Peyer's patch (tissue), 4 donors: ENCODE measurements around the gene HAGH.

Source experiments
- POLR2A ChIP-seq, 2 donors: fragments of 450-650 bp; IDR thresholded peaks; one replicate each; pipeline ENCODE4 v1.5.1; 2017; ENCODE audit warnings: antibody characterized with exemption in 2 of 2, mild to moderate bottlenecking in 2 of 2, moderate library complexity in 2 of 2
- TF ChIP-seq, protein P1 (sequence below), 6 experiments: fragments of 450-650 bp in 4 of 6; fragments of 200-600 bp in 2 of 6; sonication (generic) in 1 of 6; IDR thresholded peaks; one replicate each; pipeline ENCODE4 v1.5.1; 2017 to 2019; ENCODE audit warnings: antibody characterized with exemption in 6 of 6, mild to moderate bottlenecking in 3 of 6, moderate library complexity in 1 of 6

DNA sequence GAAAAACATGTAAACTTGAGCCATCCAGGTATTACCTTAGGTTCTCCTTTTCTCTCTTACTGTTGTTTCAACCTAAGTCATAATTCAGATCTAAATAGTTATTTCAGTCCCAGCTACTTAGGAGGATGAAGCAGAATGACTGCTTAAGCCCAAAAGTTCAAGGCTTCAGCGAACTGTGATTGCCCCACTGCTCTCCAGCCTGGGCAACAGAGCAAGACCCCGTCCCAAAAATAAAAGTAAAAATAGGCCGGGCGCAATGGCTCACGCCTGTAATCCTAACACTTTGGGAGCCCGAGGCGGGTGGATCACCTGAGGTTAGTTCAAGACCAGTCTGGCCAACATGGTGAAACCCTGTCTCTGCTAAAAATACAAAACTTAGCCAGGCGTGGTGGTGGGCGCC is 35.8 kb upstream of the HAGH start:
- TF ChIP-seq, protein P1, sequence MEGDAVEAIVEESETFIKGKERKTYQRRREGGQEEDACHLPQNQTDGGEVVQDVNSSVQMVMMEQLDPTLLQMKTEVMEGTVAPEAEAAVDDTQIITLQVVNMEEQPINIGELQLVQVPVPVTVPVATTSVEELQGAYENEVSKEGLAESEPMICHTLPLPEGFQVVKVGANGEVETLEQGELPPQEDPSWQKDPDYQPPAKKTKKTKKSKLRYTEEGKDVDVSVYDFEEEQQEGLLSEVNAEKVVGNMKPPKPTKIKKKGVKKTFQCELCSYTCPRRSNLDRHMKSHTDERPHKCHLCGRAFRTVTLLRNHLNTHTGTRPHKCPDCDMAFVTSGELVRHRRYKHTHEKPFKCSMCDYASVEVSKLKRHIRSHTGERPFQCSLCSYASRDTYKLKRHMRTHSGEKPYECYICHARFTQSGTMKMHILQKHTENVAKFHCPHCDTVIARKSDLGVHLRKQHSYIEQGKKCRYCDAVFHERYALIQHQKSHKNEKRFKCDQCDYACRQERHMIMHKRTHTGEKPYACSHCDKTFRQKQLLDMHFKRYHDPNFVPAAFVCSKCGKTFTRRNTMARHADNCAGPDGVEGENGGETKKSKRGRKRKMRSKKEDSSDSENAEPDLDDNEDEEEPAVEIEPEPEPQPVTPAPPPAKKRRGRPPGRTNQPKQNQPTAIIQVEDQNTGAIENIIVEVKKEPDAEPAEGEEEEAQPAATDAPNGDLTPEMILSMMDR (IDR thresholded peaks at IDR 0.05): no peak
- TF ChIP-seq POLR2A (IDR thresholded peaks at IDR 0.05): no peak
